ENCODE results near the gene LDLRAD1. TPM values are rescaled to one million over a fixed set of nuclear protein-coding genes. Genes with fewer than 3 reads are reported as not detected.

The LDLRAD1 gene
- total RNA-seq, 1 donor from 2014 or later, result not detected

GRCh38 chr1:53987880-53988279 is 30.1 kb downstream of the LDLRAD1 start:
- no peak for TF ChIP-seq CTCF (conservative IDR thresholded peaks at IDR 0.05; ENCODE audit: low read depth, low read length)
- no peak for DNase-seq (ENCODE audit: low read depth)
- no peak overlapping the region for H3K4me3 ChIP-seq (ENCODE audit: low read depth, low read length)

GRCh38 chr1:53986458-53986857 is 31.5 kb downstream of the LDLRAD1 start:
- no peak for DNase-seq (ENCODE audit: low read depth)
- TF ChIP-seq CTCF (conservative IDR thresholded peaks at IDR 0.05; ENCODE audit: low read depth, low read length), result no peak
- no peak overlapping the region for H3K4me3 ChIP-seq (ENCODE audit: low read depth, low read length)

- TF ChIP-seq CTCF (conservative IDR thresholded peaks at IDR 0.05; ENCODE audit: low read depth, low read length), result no peak
- no peak for DNase-seq (ENCODE audit: low read depth)
- H3K4me3 ChIP-seq (ENCODE audit: low read depth, low read length), result no peak overlapping the region
These were observed 33.3 kb downstream of the LDLRAD1 start for GRCh38 chr1:53984726-53985125.

- peak; percentile 51 for DNase-seq (ENCODE audit: low read depth)
- H3K4me3 ChIP-seq (ENCODE audit: low read depth, low read length), result peak overlapping the region; percentile 49
- no peak for TF ChIP-seq CTCF (conservative IDR thresholded peaks at IDR 0.05; ENCODE audit: low read depth, low read length)
These were observed 35.3 kb downstream of the LDLRAD1 start for GRCh38 chr1:53982763-53983104.

- no peak for TF ChIP-seq CTCF (conservative IDR thresholded peaks at IDR 0.05; ENCODE audit: low read depth, low read length)
- H3K4me3 ChIP-seq (ENCODE audit: low read depth, low read length), result peak overlapping the region; percentile 49
- DNase-seq (ENCODE audit: low read depth), result no peak
These were observed 35.8 kb downstream of the LDLRAD1 start for GRCh38 chr1:53982034-53982762.

GRCh38 chr1:53981220-53981619 is 36.8 kb downstream of the LDLRAD1 start:
- H3K4me3 ChIP-seq (ENCODE audit: low read depth, low read length), result no peak overlapping the region
- peak; percentile 73 for DNase-seq (ENCODE audit: low read depth)
- no peak for TF ChIP-seq CTCF (conservative IDR thresholded peaks at IDR 0.05; ENCODE audit: low read depth, low read length)

Measured in epithelial cell of proximal tubule (primary cell).